ENCODE measurements around the gene NCAPD2. TPM values are rescaled to one million over a fixed set of nuclear protein-coding genes. Genes with fewer than 3 reads are reported as not detected.

NCAPD2 gene
- total RNA-seq, 1 experiment from 2014 or later = 94.7 TPM

GRCh38 chr12:6450869-6451347, 43.0 kb upstream of the NCAPD2 start:
- TF ChIP-seq, protein P1, sequence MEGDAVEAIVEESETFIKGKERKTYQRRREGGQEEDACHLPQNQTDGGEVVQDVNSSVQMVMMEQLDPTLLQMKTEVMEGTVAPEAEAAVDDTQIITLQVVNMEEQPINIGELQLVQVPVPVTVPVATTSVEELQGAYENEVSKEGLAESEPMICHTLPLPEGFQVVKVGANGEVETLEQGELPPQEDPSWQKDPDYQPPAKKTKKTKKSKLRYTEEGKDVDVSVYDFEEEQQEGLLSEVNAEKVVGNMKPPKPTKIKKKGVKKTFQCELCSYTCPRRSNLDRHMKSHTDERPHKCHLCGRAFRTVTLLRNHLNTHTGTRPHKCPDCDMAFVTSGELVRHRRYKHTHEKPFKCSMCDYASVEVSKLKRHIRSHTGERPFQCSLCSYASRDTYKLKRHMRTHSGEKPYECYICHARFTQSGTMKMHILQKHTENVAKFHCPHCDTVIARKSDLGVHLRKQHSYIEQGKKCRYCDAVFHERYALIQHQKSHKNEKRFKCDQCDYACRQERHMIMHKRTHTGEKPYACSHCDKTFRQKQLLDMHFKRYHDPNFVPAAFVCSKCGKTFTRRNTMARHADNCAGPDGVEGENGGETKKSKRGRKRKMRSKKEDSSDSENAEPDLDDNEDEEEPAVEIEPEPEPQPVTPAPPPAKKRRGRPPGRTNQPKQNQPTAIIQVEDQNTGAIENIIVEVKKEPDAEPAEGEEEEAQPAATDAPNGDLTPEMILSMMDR (IDR thresholded peaks at IDR 0.05; ENCODE audit: unreplicated experiment) = no peak
- peaks cover 25% of the 10 kb centered on the region for H3K4me1 Mint-ChIP-seq (ENCODE audit: low read depth, unreplicated experiment)
- H3K9me3 Mint-ChIP-seq (ENCODE audit: low read depth, unreplicated experiment) = no peaks in the 10 kb centered on the region
- peak overlapping the region; percentile 94 for H3K4me3 Mint-ChIP-seq (ENCODE audit: low read depth, unreplicated experiment)
- no peak for DNase-seq
- intact Hi-C loops (cut with micrococcal nuclease; ENCODE audit: unreplicated experiment) = no loop called here
- peaks cover 41% of the 10 kb centered on the region for H3K36me3 Mint-ChIP-seq (ENCODE audit: insufficient read depth, unreplicated experiment)
- no TSS peak for BruUV-seq (replicated peaks)
- no peaks in the 10 kb centered on the region for H3K27me3 Mint-ChIP-seq (ENCODE audit: unreplicated experiment)
- CTCF ChIA-PET = interaction anchor here (0.6 kb wide), 1 partner anchor 103 kb away, joined by 6 read pairs; no protein-coding TSS in a partner anchor
- peak overlapping the region; percentile 86 for H3K27ac Mint-ChIP-seq (ENCODE audit: unreplicated experiment)

DNA sequence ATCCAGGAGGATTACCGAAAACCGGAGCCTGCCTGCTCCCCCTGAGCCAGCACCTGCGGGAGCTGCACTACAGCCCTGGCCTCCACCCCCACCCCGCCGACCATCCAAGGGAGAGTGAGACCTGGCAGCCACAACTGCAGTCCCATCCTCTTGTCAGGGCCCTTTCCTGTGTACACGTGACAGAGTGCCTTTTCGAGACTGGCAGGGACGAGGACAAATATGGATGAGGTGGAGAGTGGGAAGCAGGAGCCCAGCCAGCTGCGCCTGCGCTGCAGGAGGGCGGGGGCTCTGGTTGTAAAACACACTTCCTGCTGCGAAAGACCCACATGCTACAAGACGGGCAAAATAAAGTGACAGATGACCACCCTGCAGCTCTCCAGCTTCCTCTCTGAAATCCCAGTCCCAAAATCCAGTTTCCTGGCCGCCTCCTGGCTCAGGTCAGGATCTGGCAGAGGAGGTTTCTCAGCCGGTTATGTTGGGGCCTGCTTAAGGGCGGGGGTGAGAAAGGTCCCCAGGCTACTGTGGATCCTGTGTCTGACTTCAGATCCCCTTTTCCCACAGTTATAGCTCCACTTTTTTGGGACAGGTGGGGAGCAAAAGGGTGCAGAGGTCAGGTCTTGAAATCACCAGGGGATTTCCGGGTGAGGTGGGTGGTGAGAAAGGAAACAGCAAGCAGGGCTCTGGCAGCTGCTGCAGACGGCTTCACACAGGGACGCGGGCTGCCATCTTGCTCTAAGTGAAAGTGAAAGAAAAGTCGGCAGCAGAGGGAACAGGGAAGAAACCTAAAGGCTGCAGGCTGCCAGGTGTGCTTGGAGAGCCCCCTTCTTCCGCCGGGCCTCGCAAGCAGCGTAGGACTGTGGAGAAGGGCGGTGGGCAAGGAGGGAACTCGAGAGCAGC, 42.3 kb upstream of the NCAPD2 start, which contains the start of gene TAPBPL:
TSS of gene TAPBPL (plus strand) at position 695 of the 897 bp plus-strand sequence. CDS start 207 bp downstream, outside the sequence.
- TF ChIP-seq, protein P1 (IDR thresholded peaks at IDR 0.05; ENCODE audit: unreplicated experiment) = no peak
- intact Hi-C loops (cut with micrococcal nuclease; ENCODE audit: unreplicated experiment) = no loop called here
- no peaks in the 10 kb centered on the region for H3K27me3 Mint-ChIP-seq (ENCODE audit: unreplicated experiment)
- H3K9me3 Mint-ChIP-seq (ENCODE audit: low read depth, unreplicated experiment) = no peaks in the 10 kb centered on the region
- H3K27ac Mint-ChIP-seq (ENCODE audit: unreplicated experiment) = peak within 1 kb of the TSS; percentile 86
- H3K36me3 Mint-ChIP-seq (ENCODE audit: insufficient read depth, unreplicated experiment) = peaks cover 39% of the 10 kb centered on the region
- H3K4me1 Mint-ChIP-seq (ENCODE audit: low read depth, unreplicated experiment) = peaks cover 25% of the 10 kb centered on the region
- CTCF ChIA-PET = interaction anchor here (1.1 kb wide), 1 partner anchor 115 kb away, joined by 4 read pairs; no protein-coding TSS in a partner anchor
- BruUV-seq (replicated peaks) = no TSS peak
- H3K4me3 Mint-ChIP-seq (ENCODE audit: low read depth, unreplicated experiment) = peak within 1 kb of the TSS; percentile 94
- peak; percentile 73 for DNase-seq

- H3K4me1 Mint-ChIP-seq (ENCODE audit: low read depth, unreplicated experiment) = peaks cover 25% of the 10 kb centered on the region
Observed at GRCh38 chr12:6452245-6452943, 41.5 kb upstream of the NCAPD2 start.

More at GRCh38 chr12:6452245-6452943, 41.5 kb upstream of the NCAPD2 start:
- CTCF ChIA-PET = interaction anchor here (1.0 to 1.1 kb wide), 2 partner anchors 13 to 116 kb away, joined by 3 to 4 read pairs; no protein-coding TSS in a partner anchor
- peak overlapping the region; percentile 86 for H3K27ac Mint-ChIP-seq (ENCODE audit: unreplicated experiment)
- TF ChIP-seq, protein P1 (IDR thresholded peaks at IDR 0.05; ENCODE audit: unreplicated experiment) = no peak
- peak overlapping the region; percentile 94 for H3K4me3 Mint-ChIP-seq (ENCODE audit: low read depth, unreplicated experiment)
- intact Hi-C loops (cut with micrococcal nuclease; ENCODE audit: unreplicated experiment) = no loop called here
- peak; percentile 14 for DNase-seq
- H3K36me3 Mint-ChIP-seq (ENCODE audit: insufficient read depth, unreplicated experiment) = peaks cover 36% of the 10 kb centered on the region
- no peaks in the 10 kb centered on the region for H3K9me3 Mint-ChIP-seq (ENCODE audit: low read depth, unreplicated experiment)
- no TSS peak for BruUV-seq (replicated peaks)
- no peaks in the 10 kb centered on the region for H3K27me3 Mint-ChIP-seq (ENCODE audit: unreplicated experiment)

Measured in Calu3 (cell line).